Heart left ventricle (tissue), 16 donors: ENCODE results near the gene MYNN. TPM values are rescaled to one million over a fixed set of nuclear protein-coding genes. Genes with fewer than 3 reads are reported as not detected.

ENCODE experiments used
- ATAC-seq, 4 donors: fragments of 200-7000 bp; cut with Tn5 transposase; one replicate each; pipeline ENCODE4 v1.9.1; 2020 to 2022; ENCODE audit warnings: moderate library complexity in 4 of 4, mild to moderate bottlenecking in 3 of 4, moderate number of reproducible peaks in 1 of 4
- DNase-seq, 5 donors: peaks; one replicate each; pipeline ENCODE4 v3.0.0-alpha.2; 2020
- H3K27ac ChIP-seq, 12 donors: fragments of 200-600 bp; sonication (generic) in 4 of 12; one replicate each; pipeline versions ENCODE4 v1.5.0 to v1.8.0; 2016 to 2022; ENCODE audit warnings: mild to moderate bottlenecking in 2 of 12
- H3K27me3 ChIP-seq, 9 donors: fragments of 200-600 bp; sonication (generic) in 2 of 9; one replicate each; pipeline versions ENCODE4 v1.5.1 to v1.8.0; 2016 to 2022; ENCODE audit warnings: mild to moderate bottlenecking in 3 of 9
- H3K36me3 ChIP-seq, 9 donors: fragments of 200-600 bp; sonication (generic) in 2 of 9; one replicate each; pipeline versions ENCODE4 v1.5.0 to v1.8.0; 2018 to 2022; ENCODE audit warnings: mild to moderate bottlenecking in 2 of 9
- H3K4me1 ChIP-seq, 12 donors: fragments of 200-600 bp; sonication (generic) in 4 of 12; one replicate each; pipeline versions ENCODE4 v1.5.0 to v1.8.0; 2016 to 2022; ENCODE audit warnings: mild to moderate bottlenecking in 3 of 12
- H3K4me3 ChIP-seq, 12 donors: fragments of 200-600 bp; sonication (generic) in 4 of 12; one replicate each; pipeline versions ENCODE4 v1.5.0 to v1.8.0; 2017 to 2022; ENCODE audit warnings: mild to moderate bottlenecking in 9 of 12, moderate library complexity in 4 of 12
- H3K9me3 ChIP-seq, 12 donors: fragments of 200-600 bp; sonication (generic) in 4 of 12; one replicate each; pipeline versions ENCODE4 v1.5.0 to v1.8.0; 2016 to 2022; ENCODE audit warnings: mild to moderate bottlenecking in 1 of 12
- POLR2A ChIP-seq, 2 donors: fragments of 450-650 bp; IDR thresholded peaks; one replicate each; pipeline ENCODE4 v1.6.1; 2017; ENCODE audit warnings: antibody characterized with exemption in 2 of 2, mild to moderate bottlenecking in 2 of 2, moderate library complexity in 2 of 2
- WGBS, 4 donors: extraction: QIAGEN DNeasy Blood & Tissue Kit in 2 of 4; methylation state at CpG; one replicate each; pipeline versions ENCODE4 v1.1.5 to v1.1.7; 2013 to 2018; 5-methylcytosine and 5-hydroxymethylcytosine counted together
- intact Hi-C, 10 donors: fragments of 100-400 bp; cut with DNase I; formaldehyde crosslinking; loops; one replicate each; pipeline versions ENCODE4 v1.11.1 to v1.14.2; 2022
- polyA plus RNA-seq, 2 donors: library from polyadenylated mRNA; stranded (reverse); fragments of 200-250 nt; gene quantifications; one replicate each; pipeline ENCODE4 v1.2.3, GENCODE V29; 2013
- total RNA-seq, 9 donors: library from RNA; depleted of rRNA in 2 of 9; stranded (reverse); fragments of >200 nt in 2 of 9; fragmentation: NEBNext Ultra II Directional in 3 of 9; extraction: Animal tissue kit (Norgen Biotek cat#: 25700) in 3 of 9; gene quantifications; one replicate each; pipeline versions ENCODE4 v1.1.0 to v1.2.4, GENCODE V29; 2016 to 2023
- TF ChIP-seq, protein P1 (sequence below), 12 donors: fragments of 200-600 bp; sonication (generic) in 4 of 12; IDR thresholded peaks; one replicate each; pipeline versions ENCODE4 v1.5.0 to v1.8.0; 2018 to 2022; ENCODE audit warnings: antibody characterized with exemption in 12 of 12, mild to moderate bottlenecking in 5 of 12
- donor health status: ischemic (EF 13 %, LVEDD 7.1; RV severe dilation, severe dysfunction).
- donor health status: healthy with polysubstance abuse.
- donor health status: DM: no; HTN: yes; CAD: no.
- donor health status: DM: no; HTN: no; CAD: no.
- donor health status: ischemic (EF 25% LVEDD 6.9; RV normal size, moderate dysfunction).
- donor health status: ischemic (EF 25% LVEDD 5.7; RV mildly dilated, moderate dysfunction).
- donor health status: healthy.
- donor health status: DM: yes; HTN: yes; CAD: no.
- donor health status: ischemic (EF 35%, LVEDD 5.7; RV mildly dilated, moderate dysfunction).
- donor health status: nonischemic (EF 11% LVEDD 7.7; RV severe dilation, severe dysfunction).
- donor health status: DM: yes; HTN: yes; CAD: no.
- donor health status: PGD.
- donor health status: ischemic (EF 29% LVEDD 5.4; RV normal size, mild dysfunction).
- donor health status: nonischemic (EF 23%, LVEDD 6.1; RV moderate dilation, normal function).

MYNN gene
- total and polyA plus RNA-seq, 11 donors, result 5.0 to 14.1 (median 10.4) TPM

DNA sequence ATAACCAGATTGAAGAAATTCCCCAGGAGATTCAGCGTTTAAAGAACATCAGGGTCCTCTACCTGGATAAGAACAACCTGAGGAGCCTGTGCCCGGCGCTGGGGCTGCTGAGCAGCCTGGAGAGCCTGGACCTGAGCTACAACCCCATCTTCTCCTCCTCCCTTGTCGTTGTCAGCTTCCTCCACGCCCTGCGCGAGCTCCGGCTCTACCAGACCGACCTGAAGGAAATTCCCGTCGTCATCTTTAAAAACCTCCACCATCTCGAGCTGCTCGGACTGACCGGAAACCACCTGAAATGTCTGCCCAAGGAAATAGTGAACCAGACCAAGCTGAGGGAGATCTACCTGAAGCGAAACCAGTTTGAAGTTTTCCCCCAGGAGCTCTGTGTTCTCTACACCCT is 48.9 kb downstream of the MYNN start:
- 90 to 92% (median 91%) methylated on average over 15 of the region's 15 CpGs for WGBS, 4 donors
- DNase-seq (no peak), ATAC-seq (no peak)
- Histone ChIP-seq H3K4me1 (no peaks in the 10 kb centered on the region), H3K4me3 (no peak overlapping the region), H3K9me3 (no peaks in the 10 kb centered on the region), H3K27ac (no peak overlapping the region), H3K27me3 (peaks cover 0 to 16% (median 0%) of the 10 kb centered on the region in 9 donors), H3K36me3 (no peaks in the 10 kb centered on the region)
- no peak for TF ChIP-seq POLR2A (IDR thresholded peaks at IDR 0.05)
- TF ChIP-seq, protein P1, sequence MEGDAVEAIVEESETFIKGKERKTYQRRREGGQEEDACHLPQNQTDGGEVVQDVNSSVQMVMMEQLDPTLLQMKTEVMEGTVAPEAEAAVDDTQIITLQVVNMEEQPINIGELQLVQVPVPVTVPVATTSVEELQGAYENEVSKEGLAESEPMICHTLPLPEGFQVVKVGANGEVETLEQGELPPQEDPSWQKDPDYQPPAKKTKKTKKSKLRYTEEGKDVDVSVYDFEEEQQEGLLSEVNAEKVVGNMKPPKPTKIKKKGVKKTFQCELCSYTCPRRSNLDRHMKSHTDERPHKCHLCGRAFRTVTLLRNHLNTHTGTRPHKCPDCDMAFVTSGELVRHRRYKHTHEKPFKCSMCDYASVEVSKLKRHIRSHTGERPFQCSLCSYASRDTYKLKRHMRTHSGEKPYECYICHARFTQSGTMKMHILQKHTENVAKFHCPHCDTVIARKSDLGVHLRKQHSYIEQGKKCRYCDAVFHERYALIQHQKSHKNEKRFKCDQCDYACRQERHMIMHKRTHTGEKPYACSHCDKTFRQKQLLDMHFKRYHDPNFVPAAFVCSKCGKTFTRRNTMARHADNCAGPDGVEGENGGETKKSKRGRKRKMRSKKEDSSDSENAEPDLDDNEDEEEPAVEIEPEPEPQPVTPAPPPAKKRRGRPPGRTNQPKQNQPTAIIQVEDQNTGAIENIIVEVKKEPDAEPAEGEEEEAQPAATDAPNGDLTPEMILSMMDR (IDR thresholded peaks at IDR 0.05), result no peak
- intact Hi-C loops, result no loop called here

- Histone ChIP-seq H3K27me3 (peaks cover 0 to 16% (median 0%) of the 10 kb centered on the region in 9 donors), H3K4me3 (no peak overlapping the region), H3K4me1 (no peaks in the 10 kb centered on the region), H3K9me3 (no peaks in the 10 kb centered on the region), H3K36me3 (no peaks in the 10 kb centered on the region), H3K27ac (no peak overlapping the region)
- TF ChIP-seq, protein P1 (IDR thresholded peaks at IDR 0.05), result no peak
- no peak for TF ChIP-seq POLR2A (IDR thresholded peaks at IDR 0.05)
- WGBS, 4 donors, result 95 to 97% (median 96%) methylated on average over 20 of the region's 20 CpGs
- ATAC-seq (no peak), DNase-seq (no peak)
- intact Hi-C loops, result no loop called here
These were observed 49.3 kb downstream of the MYNN start for GRCh38 chr3:169822540-169822939.

GRCh38 chr3:169822983-169823382 is 49.8 kb downstream of the MYNN start:
- intact Hi-C loops, result no loop called here
- TF ChIP-seq, protein P1 (IDR thresholded peaks at IDR 0.05), result no peak
- no peak for TF ChIP-seq POLR2A (IDR thresholded peaks at IDR 0.05)

DNA sequence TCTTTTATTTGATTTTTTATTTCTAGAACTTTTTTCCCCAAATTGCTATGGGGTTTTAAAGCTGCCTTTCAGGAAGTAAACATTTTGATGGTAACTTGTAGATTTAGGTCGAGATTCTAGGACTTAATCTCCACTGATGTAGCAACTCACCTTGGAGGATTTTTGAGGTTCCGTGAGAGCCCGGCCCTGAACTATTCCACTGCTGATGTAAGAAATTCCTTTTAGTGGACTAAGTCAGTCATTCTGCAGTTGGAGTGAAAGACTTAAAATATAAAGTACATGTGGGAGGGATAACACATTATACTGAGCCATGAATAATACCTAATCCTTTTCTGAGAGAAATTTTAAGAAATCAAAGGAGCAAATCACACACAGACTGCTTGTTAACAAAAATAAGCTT is 52.1 kb downstream of the MYNN start:
- DNase-seq, result no peak
- Histone ChIP-seq H3K27me3 (peaks cover 0 to 4% (median 0%) of the 10 kb centered on the region in 9 donors), H3K9me3 (no peaks in the 10 kb centered on the region)

More at GRCh38 chr3:169822983-169823382, 49.8 kb downstream of the MYNN start:
- H3K27ac ChIP-seq, result no peak overlapping the region
- H3K4me1 ChIP-seq, result no peaks in the 10 kb centered on the region
- 82 to 87% (median 84%) methylated on average over 6 of the region's 6 CpGs for WGBS, 4 donors
- no peak overlapping the region for H3K4me3 ChIP-seq
- DNase-seq (no peak), ATAC-seq (no peak)
- H3K27me3 ChIP-seq, result peaks cover 0 to 14% (median 0%) of the 10 kb centered on the region in 9 donors
- H3K36me3 ChIP-seq, result no peaks in the 10 kb centered on the region
- no peaks in the 10 kb centered on the region for H3K9me3 ChIP-seq

More for the DNA sequence above, 52.1 kb downstream of the MYNN start:
- Histone ChIP-seq H3K27ac (no peak overlapping the region), H3K36me3 (no peaks in the 10 kb centered on the region), H3K4me3 (no peak overlapping the region), H3K4me1 (no peaks in the 10 kb centered on the region)
- WGBS, 4 donors, result 79 to 91% (median 84%) methylated on average over 3 of the region's 3 CpGs
- intact Hi-C loops, result no loop called here
- ATAC-seq, result no peak
- TF ChIP-seq, protein P1 (IDR thresholded peaks at IDR 0.05), result no peak
- TF ChIP-seq POLR2A (IDR thresholded peaks at IDR 0.05), result no peak
